Esophagus squamous epithelium (tissue), 4 donors: Measurements from ENCODE around the gene GJD3.

ENCODE experiments used
- POLR2A ChIP-seq, 4 donors: fragments of 450-650 bp; IDR thresholded peaks; one replicate each; pipeline ENCODE4 v1.6.1; 2017; ENCODE audit warnings: antibody characterized with exemption in 4 of 4, mild to moderate bottlenecking in 4 of 4, moderate library complexity in 3 of 4
- TF ChIP-seq, protein P1 (sequence below), 6 experiments: fragments of 450-650 bp in 4 of 6; fragments of 200-600 bp in 2 of 6; sonication (generic) in 2 of 6; IDR thresholded peaks; one replicate each; pipeline ENCODE4 v1.5.1; 2016 to 2019; ENCODE audit warnings: antibody characterized with exemption in 6 of 6, mild to moderate bottlenecking in 4 of 6, moderate library complexity in 4 of 6

DNA sequence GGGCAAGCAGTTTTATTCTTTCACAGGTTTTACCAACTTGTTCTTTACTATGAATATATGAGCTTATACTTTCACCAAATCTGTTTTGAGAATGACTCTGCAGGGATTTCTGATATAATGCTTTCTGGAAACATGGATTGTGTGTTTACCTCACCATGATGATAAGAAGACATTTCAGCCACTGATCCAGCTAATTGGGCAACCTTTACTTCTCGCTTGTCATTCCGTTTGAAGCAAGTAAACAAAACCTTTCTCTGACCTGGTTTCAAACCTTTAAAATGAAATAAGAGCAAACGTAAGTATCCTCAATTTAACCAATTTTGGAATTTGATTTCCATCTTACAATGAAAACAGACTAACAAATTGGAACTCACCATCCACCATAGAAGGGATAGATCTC is 39.5 kb upstream of the GJD3 start:
- TF ChIP-seq, protein P1, sequence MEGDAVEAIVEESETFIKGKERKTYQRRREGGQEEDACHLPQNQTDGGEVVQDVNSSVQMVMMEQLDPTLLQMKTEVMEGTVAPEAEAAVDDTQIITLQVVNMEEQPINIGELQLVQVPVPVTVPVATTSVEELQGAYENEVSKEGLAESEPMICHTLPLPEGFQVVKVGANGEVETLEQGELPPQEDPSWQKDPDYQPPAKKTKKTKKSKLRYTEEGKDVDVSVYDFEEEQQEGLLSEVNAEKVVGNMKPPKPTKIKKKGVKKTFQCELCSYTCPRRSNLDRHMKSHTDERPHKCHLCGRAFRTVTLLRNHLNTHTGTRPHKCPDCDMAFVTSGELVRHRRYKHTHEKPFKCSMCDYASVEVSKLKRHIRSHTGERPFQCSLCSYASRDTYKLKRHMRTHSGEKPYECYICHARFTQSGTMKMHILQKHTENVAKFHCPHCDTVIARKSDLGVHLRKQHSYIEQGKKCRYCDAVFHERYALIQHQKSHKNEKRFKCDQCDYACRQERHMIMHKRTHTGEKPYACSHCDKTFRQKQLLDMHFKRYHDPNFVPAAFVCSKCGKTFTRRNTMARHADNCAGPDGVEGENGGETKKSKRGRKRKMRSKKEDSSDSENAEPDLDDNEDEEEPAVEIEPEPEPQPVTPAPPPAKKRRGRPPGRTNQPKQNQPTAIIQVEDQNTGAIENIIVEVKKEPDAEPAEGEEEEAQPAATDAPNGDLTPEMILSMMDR (IDR thresholded peaks at IDR 0.05) = no peak
- TF ChIP-seq POLR2A (IDR thresholded peaks at IDR 0.05) = no peak
